Muscle of back (tissue), 11 donors: Measurements from ENCODE around the gene PUS7L. TPM values are rescaled to one million over a fixed set of nuclear protein-coding genes. Genes with fewer than 3 reads are reported as not detected.
A peak's percentile ranks its signal among the peaks of the same experiment; 100 is the strongest.
"Not testable (repeated sequence)": the region's sequence is repeated elsewhere in the genome, so short reads cannot be mapped to it uniquely, and the experiment has no call there.

Source experiments
- DNase-seq, 3 donors: peaks; one replicate each; pipeline versions ENCODE4 v3.0.0 to v3.0.0-alpha.2; 2013
- polyA plus RNA-seq, 10 donors: library from polyadenylated mRNA; unstranded; fragments of 120-200 nt; gene quantifications; one replicate each; pipeline ENCODE4 v1.2.1, GENCODE V29; 2013; ENCODE audit not compliant: insufficient read length in 10 of 10

PUS7L gene
- polyA plus RNA-seq, 10 donors = 6.3 to 10.4 (median 8.4) TPM

DNA sequence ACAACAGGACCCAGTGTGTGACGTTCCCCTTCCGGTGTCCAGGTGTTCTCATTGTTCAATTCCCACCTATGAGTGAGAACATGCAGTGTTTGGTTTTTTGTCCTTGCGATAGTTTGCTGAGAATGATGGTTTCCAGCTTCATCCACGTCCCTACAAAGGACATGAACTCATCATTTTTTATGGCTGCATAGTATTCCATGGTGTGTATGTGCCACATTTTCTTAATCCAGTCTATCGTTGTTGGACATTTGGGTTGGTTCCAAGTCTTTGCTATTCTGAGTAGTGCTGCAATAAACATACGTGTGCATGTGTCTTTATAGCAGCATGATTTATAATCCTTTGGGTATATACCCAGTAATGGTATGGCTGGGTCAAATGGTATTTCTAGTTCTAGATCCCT, 7.2 kb downstream of the PUS7L start:
- DNase-seq = not testable (repeated sequence)

DNA sequence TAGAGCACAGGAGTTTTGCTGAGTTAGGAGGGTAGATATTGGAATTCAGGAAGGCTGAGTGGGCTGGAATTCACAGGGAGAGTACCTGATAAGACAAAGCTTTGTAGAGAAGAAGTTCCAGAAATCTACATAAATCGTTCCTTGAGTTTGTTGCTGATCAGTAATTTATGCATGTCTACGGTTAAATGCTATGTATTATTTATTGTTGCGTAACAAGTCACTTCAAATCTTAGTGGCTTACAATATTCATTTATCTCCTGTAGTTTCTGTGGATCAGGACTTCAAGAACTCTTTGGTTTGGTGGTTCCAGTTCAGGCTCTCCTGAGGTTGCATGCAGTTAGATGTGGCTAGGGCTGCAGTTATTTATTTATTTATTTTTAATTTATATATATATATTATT, 7.8 kb downstream of the PUS7L start:
- no peak for DNase-seq

DNA sequence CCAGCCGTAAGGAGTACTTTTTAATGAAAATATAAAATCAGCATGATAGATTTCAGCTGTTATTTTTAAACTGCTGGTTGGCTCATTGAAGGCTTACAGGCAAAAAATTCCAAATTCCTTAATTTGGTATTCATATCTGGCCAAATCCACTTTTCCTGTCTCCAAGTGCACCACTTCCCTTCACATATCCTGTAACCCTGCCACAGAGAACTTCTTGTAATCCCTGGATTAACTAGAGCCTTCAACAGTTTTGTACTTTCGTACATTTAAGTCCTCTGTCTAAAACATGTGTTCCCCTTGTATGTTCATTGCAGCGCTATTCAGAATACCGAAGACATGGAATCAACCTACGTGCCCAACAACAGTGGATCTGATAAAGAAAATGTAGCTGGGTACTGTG, 9.6 kb downstream of the PUS7L start:
- no peak for DNase-seq

DNA sequence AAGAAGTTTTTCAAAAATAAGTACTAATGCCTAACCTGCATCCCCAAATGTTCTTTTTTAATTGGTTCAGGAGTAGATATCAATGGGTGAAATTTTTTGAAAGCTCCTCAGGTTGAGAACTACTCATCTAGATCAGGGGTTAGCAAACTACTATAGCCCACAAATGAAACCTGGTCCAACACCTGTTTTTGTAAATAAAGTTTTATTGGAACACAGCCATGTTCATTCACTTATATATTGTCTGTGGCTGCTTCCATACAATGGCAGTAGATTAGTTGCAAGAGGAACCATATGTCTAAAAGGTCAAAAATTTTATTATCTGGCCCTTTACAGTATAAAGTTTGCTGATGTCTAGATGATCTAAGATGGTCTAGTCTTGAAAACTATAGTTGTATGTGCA, 13.8 kb downstream of the PUS7L start:
- no peak for DNase-seq

DNA sequence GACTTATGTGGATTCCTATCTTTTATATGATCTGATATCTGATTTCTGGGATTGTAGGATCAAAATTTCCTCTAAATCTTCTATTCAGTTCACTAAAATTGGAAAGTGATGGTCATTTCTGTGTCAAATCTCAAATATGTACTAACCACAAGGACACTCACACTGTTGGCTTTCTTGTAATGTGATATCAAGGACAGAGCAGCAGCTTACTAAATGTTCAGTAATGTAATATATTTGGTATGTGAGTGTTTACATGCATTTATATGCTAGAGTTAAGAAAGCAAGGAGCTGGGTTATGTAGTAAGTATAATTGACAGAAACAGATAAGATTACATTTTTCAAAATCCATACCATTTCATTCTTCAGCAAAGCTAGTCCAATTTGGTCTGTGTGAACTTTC, 16.5 kb downstream of the PUS7L start:
- DNase-seq = peak in 1 of 3 donors; percentile 66

DNA sequence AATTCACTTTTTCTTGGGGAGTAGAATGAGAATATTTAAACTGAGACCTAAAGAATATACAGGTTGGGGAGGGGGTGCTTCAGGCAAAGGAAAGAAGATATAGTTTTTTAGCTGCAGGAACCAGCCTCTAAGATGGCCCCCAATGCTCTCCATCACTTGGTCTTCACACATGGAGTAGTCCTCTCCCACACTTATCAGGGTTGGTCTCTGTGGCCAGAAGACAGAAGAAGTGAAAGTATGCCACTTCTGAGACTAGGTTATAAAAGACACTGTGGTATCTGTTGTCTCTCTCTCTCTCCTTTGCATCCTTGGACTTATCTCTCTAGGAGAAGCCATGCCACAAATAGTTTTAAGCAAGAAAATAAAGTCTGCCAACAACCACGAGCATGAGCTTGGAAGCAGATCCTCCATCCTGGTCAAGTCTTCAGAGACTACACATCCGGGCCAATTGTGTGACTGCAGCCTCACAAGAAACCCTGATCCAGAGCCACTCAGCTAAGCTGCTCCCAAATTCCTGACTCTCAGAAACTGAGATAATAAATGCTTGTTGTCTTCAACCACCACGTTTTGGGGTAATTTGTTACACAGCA, 18.0 kb downstream of the PUS7L start:
- DNase-seq = no peak

DNA sequence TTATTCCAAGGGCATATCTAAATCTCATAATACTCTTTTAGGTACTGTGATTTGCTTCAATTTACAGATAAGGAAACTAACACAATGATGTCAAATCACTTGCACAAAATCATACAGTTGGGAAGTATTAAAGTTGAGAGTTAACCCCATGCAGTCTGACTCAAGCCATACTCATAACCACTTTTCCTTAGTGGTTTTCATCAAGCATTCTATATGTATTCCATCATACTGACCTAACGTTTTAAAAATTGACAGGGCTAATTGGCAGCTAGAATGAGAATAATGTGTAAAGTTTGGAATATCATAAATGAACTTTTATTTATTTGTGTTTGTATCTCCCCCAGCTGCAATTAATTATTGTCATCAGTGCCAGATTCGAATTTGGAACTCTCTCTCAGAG, 20.9 kb downstream of the PUS7L start:
- DNase-seq = peak in 1 of 3 donors; percentile 49

DNA sequence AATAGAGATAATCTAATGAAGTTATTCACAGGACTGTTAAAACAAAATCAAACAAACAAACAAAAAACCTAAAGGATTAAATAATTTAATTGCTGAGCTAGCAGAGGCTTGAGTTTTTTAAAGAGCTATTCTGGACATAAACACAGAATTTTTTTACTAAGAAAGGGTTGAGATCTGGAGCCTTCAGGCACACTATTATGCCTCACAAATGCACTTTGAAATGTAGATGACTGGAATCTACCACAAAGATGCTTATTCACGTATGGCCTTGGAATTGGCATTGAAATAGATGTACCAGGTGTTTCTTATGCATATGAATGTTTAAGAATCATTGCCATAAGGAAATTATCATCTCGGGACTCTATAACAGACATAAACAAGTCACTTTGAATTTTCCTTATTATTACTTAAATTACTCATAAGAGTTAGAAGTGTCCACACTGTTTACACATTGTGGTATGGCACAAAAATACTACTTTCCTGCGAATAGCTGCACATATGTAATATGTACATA, 21.6 kb downstream of the PUS7L start:
- no peak for DNase-seq

DNA sequence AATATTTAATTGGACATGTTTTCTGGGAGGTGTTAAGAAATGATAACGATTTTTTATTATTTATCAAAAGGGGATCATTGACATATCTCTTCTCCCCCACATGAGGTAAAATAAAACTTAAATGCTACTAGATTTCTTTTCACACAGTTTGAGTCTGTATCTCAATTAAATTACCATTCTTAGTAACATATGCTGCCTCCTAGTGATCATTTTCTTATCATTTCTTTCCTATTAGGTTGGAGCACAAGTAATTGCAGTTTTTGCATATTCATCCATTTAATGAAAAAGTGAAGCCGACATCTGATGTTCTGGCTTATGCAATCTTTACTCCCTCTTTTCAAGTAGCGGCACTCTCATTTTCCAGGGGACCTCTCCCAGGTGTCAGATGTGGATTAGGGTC, 24.9 kb downstream of the PUS7L start:
- DNase-seq = no peak

DNA sequence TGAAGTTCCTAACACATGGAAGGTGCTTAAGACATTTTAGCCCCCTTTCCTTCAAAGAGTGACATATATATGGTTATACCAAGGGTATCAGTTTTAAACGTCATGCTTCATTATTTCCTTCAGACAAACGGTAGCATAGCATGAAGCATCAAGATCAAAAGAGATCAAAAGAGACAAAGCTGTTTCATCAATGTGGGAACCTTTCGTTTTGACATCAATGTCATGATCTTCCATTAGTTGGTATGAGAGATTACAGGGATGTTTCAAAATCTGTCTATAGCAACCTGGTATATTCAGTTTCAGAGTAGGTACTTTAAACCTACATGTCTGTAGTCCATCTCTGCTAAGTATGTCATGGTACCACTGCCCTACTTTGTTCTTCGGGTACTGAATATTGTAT, 28.3 kb downstream of the PUS7L start:
- no peak for DNase-seq

DNA sequence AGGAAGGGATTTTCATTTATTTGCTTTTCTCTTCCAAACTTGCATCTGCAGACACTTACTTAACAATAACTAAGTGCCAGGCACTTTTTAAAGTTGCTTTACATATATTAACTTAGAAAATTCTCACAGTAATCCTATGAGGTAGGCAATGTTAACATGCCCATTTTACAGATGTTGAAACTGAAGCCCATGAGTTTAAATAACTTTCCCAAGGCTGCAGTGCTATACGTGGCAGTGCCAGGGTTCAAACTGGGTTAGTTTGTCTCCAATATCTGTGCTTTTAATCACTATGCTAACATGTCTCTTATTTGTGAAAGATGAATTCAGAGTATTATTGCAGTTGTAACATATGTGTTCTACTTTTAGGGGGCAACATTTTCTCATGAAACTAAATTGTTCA, 29.9 kb downstream of the PUS7L start:
- DNase-seq = no peak

DNA sequence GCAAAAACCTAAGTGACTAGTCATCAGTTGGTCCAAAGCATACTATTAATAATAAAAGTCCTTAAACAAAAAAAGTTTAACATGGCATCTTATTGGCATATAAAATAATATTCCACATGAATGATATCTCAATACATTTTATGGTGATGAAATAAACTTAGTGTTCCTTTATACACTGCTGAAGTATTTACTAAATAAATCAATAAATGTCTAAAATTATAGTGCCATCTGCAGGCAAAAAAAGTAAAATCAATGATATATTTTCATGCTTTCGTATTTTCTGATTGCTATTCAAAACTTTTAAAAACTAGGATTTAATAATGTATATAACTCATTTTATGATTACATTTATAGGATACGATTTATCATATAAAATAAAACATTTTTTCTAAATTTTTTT, 30.5 kb downstream of the PUS7L start:
- DNase-seq = peak in 1 of 3 donors; percentile 10

DNA sequence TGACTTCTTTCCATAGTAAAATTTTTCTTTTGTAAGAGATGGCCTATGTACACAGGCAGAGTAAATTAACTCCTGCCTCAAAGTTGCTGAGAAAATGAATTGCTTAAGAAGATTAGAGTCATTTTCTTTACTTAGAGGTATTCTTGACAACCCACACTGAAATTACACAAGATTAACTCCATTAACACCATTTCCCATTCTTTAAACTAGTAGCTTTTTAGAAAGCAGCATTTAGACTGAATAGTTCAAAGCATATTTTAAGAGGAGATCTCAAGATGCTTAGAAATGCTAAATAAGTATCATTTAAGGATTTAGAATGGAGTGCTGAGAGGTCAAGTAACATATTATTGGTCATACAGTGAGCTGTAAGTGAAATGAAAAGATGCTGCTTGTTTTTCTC, 35.5 kb downstream of the PUS7L start:
- DNase-seq = no peak

DNA sequence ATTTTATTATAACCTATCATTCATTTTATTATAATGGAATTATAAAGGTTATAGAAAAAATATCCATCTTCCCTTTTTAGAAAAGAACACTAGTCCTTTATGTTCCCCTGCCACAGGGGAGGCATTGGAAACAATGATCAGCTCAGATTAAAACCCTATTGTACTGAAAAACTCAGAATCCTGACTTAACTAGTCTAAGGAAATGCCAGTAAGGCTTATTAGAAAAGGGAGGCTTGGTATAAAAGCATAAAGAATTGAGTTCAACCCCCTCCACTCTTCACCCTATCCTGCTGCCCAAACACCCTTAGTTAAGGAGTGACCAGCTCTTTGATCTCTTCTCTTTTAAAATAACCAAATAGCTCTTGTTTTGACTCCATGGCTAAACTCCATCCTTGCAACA, 36.0 kb downstream of the PUS7L start:
- no peak for DNase-seq

DNA sequence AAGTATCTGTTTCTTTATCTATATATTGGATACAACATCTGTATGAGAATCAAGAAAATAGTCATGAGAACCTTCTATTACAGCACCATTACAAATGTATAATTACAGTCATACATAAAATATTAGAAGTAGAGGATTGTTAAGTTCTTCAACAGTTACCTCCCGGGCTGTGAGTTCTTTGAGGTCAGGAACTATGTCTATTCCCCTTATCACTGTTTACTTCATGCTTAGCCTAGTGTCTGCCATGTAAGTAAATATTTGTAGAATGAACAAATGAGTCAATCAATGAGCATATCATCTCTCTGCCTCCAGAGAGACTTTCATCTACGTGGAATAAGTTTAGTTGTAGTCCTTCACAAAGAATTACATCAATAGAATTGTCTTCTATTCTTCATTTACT, 47.2 kb downstream of the PUS7L start:
- DNase-seq = no peak

DNA sequence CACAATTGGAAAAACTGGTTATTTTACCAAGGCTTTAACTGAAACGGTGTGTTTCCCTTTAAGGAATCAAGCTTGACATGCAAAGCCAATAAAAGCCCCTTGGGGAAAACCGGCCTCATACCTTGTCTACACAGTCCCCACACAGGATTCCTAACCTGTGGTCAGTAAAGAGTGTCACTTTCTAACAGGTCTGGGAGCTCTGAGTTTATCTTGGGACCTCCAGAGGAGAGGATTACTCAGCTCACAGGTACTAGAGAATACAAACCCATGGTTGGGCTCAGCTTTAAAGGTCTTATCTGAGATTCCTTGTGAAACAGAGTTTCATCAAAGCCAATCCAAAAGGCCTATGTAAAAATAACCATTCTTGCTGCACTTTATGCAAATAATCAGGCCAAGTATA, 54.8 kb downstream of the PUS7L start:
- DNase-seq = not testable (repeated sequence)

DNA sequence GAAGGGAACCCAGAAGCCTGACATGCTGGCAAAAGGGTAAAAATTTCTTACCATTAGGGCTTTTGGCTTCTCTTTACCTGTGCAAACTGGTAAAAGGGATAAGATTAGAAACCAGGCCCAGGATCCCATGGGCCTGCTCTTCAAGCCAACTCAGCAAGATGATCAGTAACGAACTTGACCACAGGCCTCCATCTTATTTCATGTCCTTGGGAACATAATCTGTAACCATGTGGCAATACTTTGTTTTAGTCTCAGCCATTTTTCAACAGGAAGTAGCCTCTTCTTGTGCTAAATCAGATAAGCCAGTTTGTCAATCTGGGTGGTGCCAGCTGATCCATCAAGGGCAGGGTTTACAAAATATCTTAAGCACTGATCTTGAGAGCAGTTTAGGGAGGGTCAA, 57.4 kb downstream of the PUS7L start:
- DNase-seq = not testable (repeated sequence)

DNA sequence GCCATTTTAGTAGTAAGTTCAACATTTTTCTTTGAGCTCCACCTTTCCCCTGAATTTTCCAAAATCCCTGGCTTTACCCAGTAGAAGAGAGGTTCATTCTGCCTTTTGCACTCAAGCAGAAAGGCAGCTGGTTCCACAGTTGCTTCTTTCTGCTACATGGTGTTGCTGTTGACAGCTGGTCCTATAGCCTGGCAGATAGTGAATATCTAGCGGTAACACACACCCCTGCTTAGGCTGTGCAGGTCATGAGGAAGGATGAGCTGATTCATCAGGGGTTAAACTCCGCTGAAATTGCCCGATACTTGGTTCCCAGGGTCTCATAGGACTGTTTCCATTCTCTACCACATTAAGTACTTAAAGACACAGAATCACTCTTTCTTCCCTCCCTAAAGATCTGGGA, 62.4 kb downstream of the PUS7L start:
- DNase-seq = peak in 1 of 3 donors; percentile 6

DNA sequence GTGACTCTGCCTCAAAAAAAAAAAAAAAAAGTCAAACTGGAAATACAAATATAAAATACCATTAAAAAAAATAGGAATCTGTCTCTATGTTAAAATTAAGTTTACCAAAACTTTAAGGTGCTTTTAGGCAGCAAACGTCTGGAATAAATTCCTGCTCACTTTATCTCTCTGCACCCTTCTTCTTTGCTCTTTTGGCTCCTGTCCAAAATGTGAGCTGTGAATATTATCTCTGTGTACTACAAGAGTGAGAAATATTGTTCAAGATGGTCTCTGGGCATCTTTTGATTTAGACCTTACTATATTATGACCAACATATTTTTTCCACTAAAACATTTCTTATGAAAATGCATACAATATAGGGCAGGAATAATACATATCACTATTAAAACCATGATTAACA, 63.7 kb downstream of the PUS7L start:
- no peak for DNase-seq

DNA sequence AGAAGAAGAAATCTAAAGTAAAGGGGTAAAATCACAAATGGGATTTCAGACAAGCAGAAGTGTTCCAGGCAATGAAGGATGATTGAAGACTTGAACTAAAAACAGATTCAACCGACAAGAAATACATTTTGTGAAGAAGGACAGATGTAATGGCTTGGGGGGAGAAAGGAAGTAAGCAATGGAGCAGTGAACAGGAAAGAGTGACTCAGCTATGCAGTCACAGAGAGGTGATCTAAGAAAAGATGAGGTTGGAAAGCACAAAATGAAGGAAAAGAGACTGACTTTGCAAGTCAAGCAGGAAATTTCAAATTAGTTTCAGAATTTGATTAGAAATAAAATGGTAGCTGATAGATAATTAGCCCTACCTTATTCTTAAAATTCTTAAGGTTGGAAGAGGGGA, 66.5 kb downstream of the PUS7L start:
- no peak for DNase-seq

DNA sequence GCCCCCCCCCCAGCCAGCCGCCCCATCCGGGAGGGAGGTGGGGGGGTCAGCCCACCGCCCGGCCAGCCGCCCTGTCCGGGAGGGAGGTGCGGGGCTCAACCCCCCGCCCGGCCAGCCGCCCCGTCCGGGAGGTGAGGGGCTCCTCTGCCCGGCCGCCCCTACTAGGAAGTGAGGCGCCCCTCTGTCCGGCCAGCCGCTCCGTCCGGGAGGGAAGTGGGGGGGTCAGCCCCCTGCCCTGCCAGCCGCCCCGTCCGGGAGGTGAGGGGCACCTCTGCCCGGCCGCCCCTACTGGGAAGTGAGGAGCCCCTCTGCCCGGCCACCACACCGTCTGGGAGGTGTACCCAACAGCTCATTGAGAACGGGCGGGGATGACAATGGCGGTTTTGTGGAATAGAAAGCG, 73.1 kb downstream of the PUS7L start:
- DNase-seq = not testable (repeated sequence)

DNA sequence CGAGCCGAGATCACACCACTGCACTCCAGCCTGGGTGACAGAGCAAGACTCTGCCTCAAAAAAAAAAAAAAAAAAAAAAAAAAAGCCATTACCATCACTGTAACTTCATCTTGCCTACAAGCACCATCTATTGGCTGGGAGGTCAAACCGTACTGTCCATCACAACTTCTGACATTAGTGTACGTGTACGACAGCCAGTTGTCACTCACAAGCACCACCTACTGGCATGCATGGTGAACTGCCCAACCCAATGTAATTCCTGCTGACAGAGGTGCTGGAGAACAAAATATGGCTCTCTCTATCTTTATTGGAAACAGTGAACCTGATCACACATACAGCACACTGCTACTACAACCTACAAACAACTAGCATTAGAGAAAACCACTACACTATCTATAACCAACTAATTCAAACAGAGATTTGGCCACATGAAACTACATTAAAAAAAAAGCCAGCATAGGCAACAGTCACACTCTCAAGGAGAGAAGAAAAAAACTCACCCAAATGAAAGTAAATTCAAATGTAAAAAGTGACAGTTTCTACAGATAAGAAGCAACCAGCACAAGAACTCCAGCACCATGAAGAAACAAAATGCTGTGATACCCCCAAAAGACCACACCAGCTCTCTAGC, 82.3 kb downstream of the PUS7L start:
- no peak for DNase-seq

DNA sequence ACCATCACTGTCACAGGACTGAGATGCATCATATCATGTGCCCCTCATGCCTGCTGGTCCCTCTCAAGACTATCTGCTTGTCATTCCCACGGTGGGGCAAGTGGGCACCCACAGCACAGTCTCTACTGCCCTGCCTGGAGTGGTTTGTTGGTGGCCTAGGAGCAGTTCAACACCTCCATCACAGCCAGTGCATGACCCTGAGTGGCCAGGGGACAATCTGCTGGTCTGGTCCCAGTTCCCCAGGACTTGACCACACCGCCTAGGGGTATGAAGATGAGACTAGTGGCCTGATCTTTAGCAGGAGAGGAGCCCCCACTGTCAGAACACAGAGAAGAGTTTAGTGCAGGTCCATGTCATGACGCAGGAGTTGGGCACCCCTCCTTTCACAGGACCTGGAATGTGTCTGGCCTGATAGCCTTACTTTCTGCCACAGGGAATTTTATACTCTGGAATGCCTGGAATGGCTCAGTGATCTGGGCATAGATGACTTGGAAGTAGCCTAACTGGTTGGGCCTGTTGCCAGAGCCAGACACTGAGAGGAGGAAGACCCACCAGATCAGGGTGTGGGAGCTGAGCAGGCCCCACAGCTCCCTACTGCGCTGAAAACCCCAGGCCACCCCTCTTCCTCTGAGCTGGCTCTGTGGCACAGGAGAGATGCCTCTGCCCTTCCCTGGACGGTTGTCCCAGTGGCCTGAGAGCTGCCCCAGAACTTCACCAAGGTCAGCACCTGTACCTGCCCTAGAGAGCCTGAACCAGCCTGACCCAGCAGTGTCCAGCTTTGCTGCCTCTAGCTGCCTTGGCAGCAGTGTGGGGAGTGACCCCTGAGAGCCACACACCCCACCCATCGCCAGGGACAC, 83.3 kb downstream of the PUS7L start:
- DNase-seq = no peak
